Neural cell (in vitro differentiated cells): ENCODE data around the gene NOLC1. TPM values are rescaled to one million over a fixed set of nuclear protein-coding genes. Genes with fewer than 3 reads are reported as not detected.

Experiments used
- polyA plus RNA-seq: library from polyadenylated mRNA; depleted of rRNA; stranded (reverse); fragments of >200 nt; gene quantifications from 2 replicates; pipeline ENCODE4 v1.2.3, GENCODE V29; 2014

Gene NOLC1
- polyA plus RNA-seq, 1 donor from 2014 or later: 36.0 TPM

Other genes with a start within 250 kb of the NOLC1 start
- 11.7 and 13.4 TPM in 2 replicates for gene ARMH3, start 96.2 kb upstream of the NOLC1 start, polyA plus RNA-seq
- 9.0 and 9.6 TPM in 2 replicates for gene HPS6, start 87.0 kb upstream of the NOLC1 start, polyA plus RNA-seq
- gene LDB1, start 32.0 kb upstream of the NOLC1 start, polyA plus RNA-seq: 107 and 112 TPM in 2 replicates
- gene PPRC1, start 19.3 kb upstream of the NOLC1 start, polyA plus RNA-seq: 3.8 and 6.0 TPM in 2 replicates
- gene ELOVL3, start 73.9 kb downstream of the NOLC1 start, polyA plus RNA-seq: not detected in 2 replicates
- not detected in 2 replicates for gene PITX3, start 89.1 kb downstream of the NOLC1 start, polyA plus RNA-seq
- 14.9 and 21.4 TPM in 2 replicates for gene GBF1, start 93.1 kb downstream of the NOLC1 start, polyA plus RNA-seq
- gene NFKB2, start 243.3 kb downstream of the NOLC1 start, polyA plus RNA-seq: 0.30 and 0.34 TPM in 2 replicates